HUES6 (cell line): ENCODE results near the gene EML3.
A peak's percentile ranks its signal among the peaks of the same experiment; 100 is the strongest.

Experiments
- H3K27ac ChIP-seq: 2 replicates; pipeline ENCODE4 v1.7.0; 2013; ENCODE audit warnings: low read depth, mild to moderate bottlenecking, low read length, inconsistent platforms
- H3K27me3 ChIP-seq: 2 replicates; pipeline ENCODE4 v1.6.1; 2013; ENCODE audit warnings: low read length; ENCODE audit not compliant: control insufficient read depth, insufficient read depth
- H3K36me3 ChIP-seq: 2 replicates; pipeline ENCODE4 v1.6.1; 2013; ENCODE audit warnings: low read length; ENCODE audit not compliant: control insufficient read depth, insufficient read depth
- H3K4me1 ChIP-seq: 2 replicates; pipeline ENCODE4 v1.6.1; 2013; ENCODE audit warnings: low read length; ENCODE audit not compliant: control insufficient read depth, insufficient read depth
- H3K4me3 ChIP-seq: 2 replicates; pipeline ENCODE4 v1.5.1; 2013; ENCODE audit warnings: low read depth, low read length
- H3K9ac ChIP-seq: one replicate; pipeline ENCODE4 v1.6.1; 2013; ENCODE audit warnings: mild to moderate bottlenecking, low read length
- H3K9me3 ChIP-seq: 2 replicates; pipeline ENCODE4 v1.6.1; 2013; ENCODE audit warnings: low read depth, low read length; ENCODE audit not compliant: control insufficient read depth, insufficient read depth

The EML3 gene

GRCh38 chr11:62604460-62605120 lies 8.0 kb downstream of the EML3 start:
- Histone ChIP-seq H3K4me1 (peaks cover 22% of the 10 kb centered on the region), H3K9ac (no peak overlapping the region), H3K27me3 (peaks cover 18% of the 10 kb centered on the region), H3K4me3 (no peak overlapping the region), H3K9me3 (no peaks in the 10 kb centered on the region), H3K27ac (no peak overlapping the region), H3K36me3 (peaks cover 5% of the 10 kb centered on the region; the same call in 1 of the 2 replicates)

GRCh38 chr11:62603776-62604299 lies 8.7 kb downstream of the EML3 start:
- Histone ChIP-seq H3K36me3 (peaks cover 6% of the 10 kb centered on the region), H3K4me1 (peaks cover 24% of the 10 kb centered on the region), H3K4me3 (no peak overlapping the region), H3K9ac (no peak overlapping the region), H3K27ac (no peak overlapping the region), H3K27me3 (peaks cover 18% of the 10 kb centered on the region), H3K9me3 (no peaks in the 10 kb centered on the region)

- Histone ChIP-seq H3K36me3 (peaks cover 8% of the 10 kb centered on the region), H3K27ac (no peak overlapping the region), H3K9ac (peak overlapping the region; percentile 82), H3K9me3 (no peaks in the 10 kb centered on the region), H3K4me3 (peak overlapping the region; percentile 86), H3K4me1 (peaks cover 26% of the 10 kb centered on the region), H3K27me3 (peaks cover 18% of the 10 kb centered on the region)
These were observed 9.5 kb downstream of the EML3 start for GRCh38 chr11:62603072-62603408.

- H3K9ac ChIP-seq = peak overlapping the region; percentile 82
- peaks cover 18% of the 10 kb centered on the region for H3K27me3 ChIP-seq
- H3K27ac ChIP-seq = peak overlapping the region; percentile 45; the same call in 1 of the 2 replicates
- H3K4me3 ChIP-seq = peak overlapping the region; percentile 86
- H3K4me1 ChIP-seq = peaks cover 26% of the 10 kb centered on the region
- H3K9me3 ChIP-seq = no peaks in the 10 kb centered on the region
- H3K36me3 ChIP-seq = peaks cover 15% of the 10 kb centered on the region
These were observed 10.2 kb downstream of the EML3 start for GRCh38 chr11:62602141-62603071.

- H3K9ac ChIP-seq = peak within 1 kb of the TSS; percentile 97
- peak within 1 kb of the TSS; percentile 86 for H3K4me3 ChIP-seq
- peaks cover 18% of the 10 kb centered on the region for H3K27me3 ChIP-seq
- peak within 1 kb of the TSS; percentile 96 for H3K27ac ChIP-seq
- H3K9me3 ChIP-seq = no peaks in the 10 kb centered on the region
- peaks cover 23% of the 10 kb centered on the region for H3K4me1 ChIP-seq
- peaks cover 21% of the 10 kb centered on the region for H3K36me3 ChIP-seq
These were observed 11.0 kb downstream of the EML3 start, which contains the start of gene MTA2 for GRCh38 chr11:62601372-62602140. MTA2 (minus strand) TSS chr11:62601865; CDS start chr11:62601450, 415 bp downstream.

GRCh38 chr11:62601122-62601371 lies 11.5 kb downstream of the EML3 start:
- Histone ChIP-seq H3K9ac (peak overlapping the region; percentile 97), H3K27me3 (peaks cover 18% of the 10 kb centered on the region), H3K36me3 (peaks cover 26% of the 10 kb centered on the region), H3K27ac (peak overlapping the region; percentile 96), H3K9me3 (no peaks in the 10 kb centered on the region), H3K4me1 (peaks cover 23% of the 10 kb centered on the region), H3K4me3 (peak overlapping the region; percentile 86)

GRCh38 chr11:62600367-62601121 lies 12.0 kb downstream of the EML3 start:
- Histone ChIP-seq H3K4me3 (peak overlapping the region; percentile 86), H3K36me3 (peaks cover 31% of the 10 kb centered on the region), H3K27me3 (peaks cover 18% of the 10 kb centered on the region), H3K9me3 (no peaks in the 10 kb centered on the region), H3K9ac (peak overlapping the region; percentile 97), H3K27ac (peak overlapping the region; percentile 96; the same call in 1 of the 2 replicates), H3K4me1 (peaks cover 23% of the 10 kb centered on the region)

GRCh38 chr11:62599901-62600300 lies 12.7 kb downstream of the EML3 start:
- Histone ChIP-seq H3K27me3 (peaks cover 18% of the 10 kb centered on the region), H3K36me3 (peaks cover 38% of the 10 kb centered on the region), H3K27ac (no peak overlapping the region), H3K4me3 (peak overlapping the region; percentile 86), H3K9me3 (no peaks in the 10 kb centered on the region), H3K4me1 (peaks cover 20% of the 10 kb centered on the region), H3K9ac (peak overlapping the region; percentile 97)

- no peak overlapping the region for H3K27ac ChIP-seq
- peaks cover 18% of the 10 kb centered on the region for H3K27me3 ChIP-seq
- H3K9ac ChIP-seq = no peak overlapping the region
- H3K4me1 ChIP-seq = peaks cover 18% of the 10 kb centered on the region
- peaks cover 44% of the 10 kb centered on the region for H3K36me3 ChIP-seq
- H3K4me3 ChIP-seq = peak overlapping the region; percentile 13
- H3K9me3 ChIP-seq = no peaks in the 10 kb centered on the region
These were observed 13.4 kb downstream of the EML3 start for GRCh38 chr11:62599069-62599696.

- Histone ChIP-seq H3K27me3 (no peaks in the 10 kb centered on the region), H3K9ac (no peak overlapping the region), H3K36me3 (peaks cover 54% of the 10 kb centered on the region), H3K4me1 (peaks cover 16% of the 10 kb centered on the region), H3K4me3 (no peak overlapping the region), H3K27ac (no peak overlapping the region), H3K9me3 (no peaks in the 10 kb centered on the region)
These were observed 17.5 kb downstream of the EML3 start for GRCh38 chr11:62595124-62595523.
